ENCODE results near the gene SLC15A5.

DNA sequence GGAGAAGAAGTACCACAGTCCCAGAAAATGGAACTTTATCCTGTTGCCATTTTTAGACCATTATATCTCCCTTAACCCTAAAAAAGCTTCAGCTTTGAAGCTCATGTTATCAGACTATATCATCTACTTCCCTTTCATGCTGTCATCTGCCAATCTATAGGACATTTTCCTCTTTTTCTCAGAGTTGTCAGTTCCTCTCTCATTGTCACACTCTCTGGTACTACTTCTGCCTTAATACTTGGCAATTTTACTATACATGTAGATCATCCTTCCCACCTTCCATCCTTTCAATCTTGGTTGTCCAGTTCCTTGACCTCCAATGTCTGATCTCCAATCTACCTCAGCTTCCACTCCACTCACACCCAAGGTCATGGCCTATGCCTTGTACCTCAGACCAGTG, 57.4 kb downstream of the SLC15A5 start:
- TF ChIP-seq YY1 (IDR thresholded peaks at IDR 0.05; ENCODE audit: insufficient read depth, insufficient read length) (no peak), ZNF274 (IDR thresholded peaks at IDR 0.05; ENCODE audit: low read depth, low read length) (no peak)
